Stimulated activated CD4-positive, alpha-beta T cell treated with anti-CD3 and anti-CD28 coated beads, Interleukin-2, amount 100 ng/mL, for 4 hours (primary cell): ENCODE data around the gene SPTLC3.
"Not testable (repeated sequence)": the region's sequence is repeated elsewhere in the genome, so short reads cannot be mapped to it uniquely, and the experiment has no call there.

Experiments used
- DNase-seq: peaks from one replicate; pipeline ENCODE4 v3.0.0-alpha.2; 2020; ENCODE audit warnings: low read depth

SPTLC3 gene

DNA sequence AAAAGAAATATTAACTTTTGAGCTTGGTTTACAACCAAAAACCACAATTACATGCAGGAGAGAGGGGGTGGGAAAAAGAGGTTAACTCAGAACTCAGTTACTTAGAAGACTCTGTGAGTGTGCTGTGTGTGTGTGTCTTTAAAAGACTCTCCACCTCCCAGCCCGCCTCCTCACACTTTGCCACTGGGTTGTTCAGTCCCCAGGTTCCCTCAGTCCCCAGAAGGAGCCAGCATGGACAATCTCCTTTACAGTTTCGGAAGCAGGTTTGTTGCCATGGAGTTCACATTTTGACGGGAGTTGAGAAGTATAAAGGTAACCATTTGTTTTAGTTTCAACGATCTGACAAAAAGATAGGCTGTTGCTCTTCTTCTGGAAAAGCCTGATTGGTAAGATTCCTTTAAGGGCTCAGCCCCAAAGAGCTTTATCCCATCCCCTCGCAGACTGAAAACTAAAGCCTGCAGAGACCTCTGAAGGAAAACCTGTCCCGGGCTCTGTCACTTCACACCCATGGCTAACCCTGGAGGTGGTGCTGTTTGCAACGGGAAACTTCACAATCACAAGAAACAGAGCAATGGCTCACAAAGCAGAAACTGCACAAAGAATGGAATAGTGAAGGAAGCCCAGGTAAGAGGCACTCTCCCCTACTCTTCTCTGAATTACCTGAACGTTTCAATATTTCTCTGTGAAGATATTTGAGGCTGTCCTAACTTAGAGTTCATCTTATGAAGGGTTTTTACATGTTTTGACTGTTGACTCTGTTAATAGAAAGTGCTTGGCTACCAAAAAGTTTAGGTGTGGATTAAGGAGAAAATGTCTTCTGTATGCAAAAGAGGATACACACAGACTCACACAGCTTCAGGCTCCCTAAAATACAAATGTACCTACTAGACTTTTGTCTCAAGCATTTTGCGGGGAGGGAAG is at the start of gene SPTLC3:
TSS of gene SPTLC3 (plus strand) at position 212 of the 921 bp plus-strand sequence. CDS start at position 508, 296 bp downstream.
- no peak for DNase-seq

DNA sequence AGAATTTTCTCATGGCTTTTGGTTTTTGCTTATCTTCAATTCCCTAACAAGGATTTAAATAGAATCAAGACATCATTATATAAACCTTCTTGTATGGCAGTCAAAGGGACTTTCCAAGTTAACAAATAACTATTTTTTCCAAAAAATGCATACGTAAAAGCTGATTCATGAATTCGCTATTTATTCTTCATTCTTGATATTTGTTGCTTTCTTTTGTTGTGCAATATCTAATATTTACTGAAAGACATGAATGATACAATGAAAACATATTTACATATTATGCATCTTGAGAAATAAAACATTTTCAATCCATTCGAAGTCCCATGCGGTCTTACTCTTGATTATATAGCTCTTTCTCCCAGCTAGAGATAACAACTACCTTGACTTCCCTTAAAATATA is 47.0 kb upstream of the SPTLC3 start:
- no peak for DNase-seq

DNA sequence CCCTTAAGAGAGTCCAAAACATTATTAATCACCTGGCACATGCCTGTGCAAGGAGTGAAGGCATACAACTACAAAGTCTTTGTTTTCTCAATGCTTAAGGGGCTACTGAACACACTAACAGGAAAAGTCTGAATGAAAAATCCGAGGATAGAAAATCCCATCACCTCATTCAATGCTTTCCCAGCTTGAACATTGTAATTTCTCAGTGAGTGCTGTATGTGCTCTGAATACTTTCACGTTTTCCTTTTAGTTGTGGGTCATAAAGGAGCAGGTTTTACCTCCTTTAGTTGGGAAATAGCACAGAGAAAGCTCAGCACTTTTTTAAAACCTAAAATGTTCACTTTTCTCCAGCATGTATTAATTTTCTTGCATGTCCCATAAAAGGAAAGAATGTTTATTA is 45.9 kb upstream of the SPTLC3 start:
- no peak for DNase-seq

DNA sequence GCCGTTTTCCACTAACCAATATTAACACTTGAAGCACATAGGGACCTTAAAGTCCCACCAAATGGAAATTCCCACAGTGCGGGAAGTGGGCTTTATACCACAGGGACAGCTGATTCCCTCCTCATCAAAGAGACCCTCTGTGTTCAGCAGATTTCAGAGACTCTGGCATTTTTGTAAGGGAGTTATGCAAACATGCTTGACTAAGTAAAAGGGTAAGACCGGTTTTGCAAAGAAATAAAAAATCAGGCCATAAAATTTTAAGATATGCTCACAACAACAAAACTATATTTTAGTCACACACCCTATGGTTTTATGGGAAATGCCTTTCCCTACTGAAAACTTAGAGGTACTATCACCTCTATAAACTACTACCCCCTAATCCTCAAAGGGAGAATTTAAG is 45.4 kb upstream of the SPTLC3 start:
- no peak for DNase-seq

DNA sequence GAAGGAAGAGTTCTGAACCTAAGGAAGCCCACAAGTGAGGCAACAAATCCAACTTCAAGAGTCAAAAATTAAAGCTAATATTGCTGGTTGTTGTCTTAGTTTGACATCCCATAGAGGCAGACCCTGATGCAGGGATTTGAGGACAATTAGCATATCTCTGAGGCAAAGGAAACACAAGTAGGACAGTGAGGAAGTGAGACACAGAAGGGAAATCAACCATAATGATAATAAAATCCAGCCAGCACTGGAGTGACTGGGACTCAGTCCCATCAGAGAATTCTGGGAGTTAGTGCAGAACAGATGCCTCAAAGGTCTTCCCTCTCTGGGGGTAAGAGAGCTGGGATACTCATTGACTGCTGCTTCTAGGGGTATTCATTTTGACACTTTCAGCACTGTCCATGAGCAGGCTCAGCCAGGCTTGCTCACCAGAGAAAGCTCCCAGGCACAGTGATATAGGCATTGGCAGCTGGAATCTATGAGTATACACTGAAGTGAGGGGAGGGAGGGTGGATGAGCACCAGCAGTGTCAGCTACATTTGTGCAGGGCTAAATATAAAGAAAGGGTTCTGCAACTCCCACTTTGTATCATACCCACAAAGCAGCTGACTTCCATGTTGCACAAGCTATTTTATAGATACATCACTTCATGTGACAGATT is 43.4 kb upstream of the SPTLC3 start:
- DNase-seq = no peak

DNA sequence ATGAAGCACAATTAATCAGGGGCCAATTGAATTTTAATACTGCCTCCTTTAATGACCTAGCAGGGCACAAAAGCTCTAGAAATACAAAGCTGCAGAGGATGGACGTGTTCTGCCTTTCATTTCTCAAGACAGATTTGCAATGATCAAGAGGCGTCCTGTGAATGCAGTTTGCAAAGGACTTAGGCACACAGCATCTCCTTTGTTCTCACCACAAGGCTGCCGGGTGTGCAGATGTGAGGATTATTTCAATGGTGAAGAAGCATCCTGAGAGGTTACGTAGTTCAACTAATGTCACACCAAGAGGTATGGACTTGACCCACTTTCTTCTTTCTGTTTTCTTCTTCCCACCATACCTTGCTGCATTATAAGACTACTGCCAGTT is 42.9 kb upstream of the SPTLC3 start:
- no peak for DNase-seq

DNA sequence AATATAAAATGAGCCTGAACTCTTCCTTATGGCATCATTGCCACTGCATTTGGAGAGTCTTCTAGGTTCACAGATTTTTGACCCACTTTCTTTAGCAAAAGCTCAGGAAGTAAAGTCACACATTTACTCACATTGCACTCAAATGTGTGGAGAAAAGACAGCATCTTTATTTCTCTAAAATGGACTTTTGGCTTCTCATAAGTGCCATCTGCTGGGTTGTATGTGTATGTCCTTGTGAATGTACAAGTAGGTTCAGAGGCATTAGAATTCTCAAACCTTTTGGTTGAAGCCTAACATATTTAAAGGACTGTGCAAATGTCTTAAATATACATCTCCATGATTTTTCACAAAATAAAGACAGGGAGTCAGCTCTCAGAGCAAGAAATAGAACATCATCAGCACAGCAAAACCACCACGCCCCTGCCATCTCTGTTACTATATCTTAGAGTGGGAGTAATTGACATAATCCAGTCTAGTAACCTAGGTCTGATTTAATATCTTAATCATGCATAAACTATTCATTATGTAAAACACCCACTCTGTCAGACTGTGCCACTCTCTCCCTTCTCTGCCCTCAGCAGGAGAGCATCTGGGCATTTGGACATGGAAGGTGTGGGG is 42.2 kb upstream of the SPTLC3 start:
- no peak for DNase-seq

DNA sequence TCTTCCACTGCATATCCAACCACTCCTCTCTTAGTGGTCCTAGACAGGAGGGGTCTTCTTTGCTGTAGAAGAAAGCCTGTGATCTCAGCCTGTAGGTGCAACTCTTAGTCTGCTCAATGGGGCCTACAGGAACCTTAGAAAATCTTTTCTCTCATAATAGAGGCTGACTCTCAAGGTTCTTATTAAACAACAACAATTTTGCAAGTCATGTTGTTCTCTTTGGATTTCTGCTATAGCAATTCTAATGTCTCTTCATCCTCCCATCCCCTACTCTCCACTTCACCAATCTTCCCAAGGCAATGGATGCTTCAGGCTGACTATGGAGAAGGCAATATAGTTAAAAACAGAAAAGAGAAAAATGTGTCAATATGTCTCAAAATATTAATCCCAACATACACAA is 40.8 kb upstream of the SPTLC3 start:
- no peak for DNase-seq

DNA sequence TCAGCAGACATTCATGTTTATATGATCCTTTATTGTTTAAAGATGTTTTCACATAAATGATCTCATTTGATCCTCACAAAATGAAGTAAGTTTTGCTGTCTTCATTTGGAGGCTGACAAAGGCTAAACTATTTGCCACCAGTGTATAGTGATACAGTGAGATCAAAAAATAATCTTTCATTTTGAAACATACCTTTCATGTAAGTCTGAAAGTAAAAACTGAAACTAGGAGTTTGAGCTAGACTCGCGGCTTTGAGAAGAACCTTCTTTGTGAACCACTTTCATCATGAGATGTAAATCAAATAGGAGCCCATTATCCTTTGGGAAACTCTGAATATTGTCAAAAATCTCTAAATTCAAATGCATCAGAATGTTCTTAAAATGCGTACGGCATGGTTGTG is 40.3 kb upstream of the SPTLC3 start:
- DNase-seq = no peak

DNA sequence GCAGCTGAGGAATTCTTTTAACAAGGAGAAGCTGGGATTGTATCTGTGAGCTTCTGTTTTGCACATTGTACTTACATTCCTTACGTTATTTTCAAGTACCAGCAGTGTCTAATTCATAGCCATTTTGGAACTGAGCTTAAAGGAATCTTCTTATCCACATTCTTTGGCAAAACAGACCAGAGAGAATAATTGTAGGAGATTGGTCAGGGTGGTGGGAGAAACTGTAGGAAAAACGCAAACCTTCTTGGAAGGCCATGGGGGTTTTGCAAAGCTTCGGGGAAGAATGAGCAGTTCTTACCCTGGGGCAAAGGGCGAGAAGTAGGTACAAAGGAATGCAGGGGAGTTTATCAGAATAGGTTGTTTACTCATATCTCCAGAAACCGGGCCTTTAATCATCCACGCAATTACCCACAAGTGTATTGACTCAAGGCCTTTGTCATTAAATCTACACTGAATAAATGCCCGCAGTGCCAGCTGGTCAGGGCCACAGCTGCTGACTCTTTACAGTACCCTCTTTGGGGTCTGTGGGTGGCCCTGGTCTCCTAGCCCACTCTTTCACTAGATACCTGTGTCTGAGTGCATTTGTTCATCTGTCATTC is 39.6 kb upstream of the SPTLC3 start:
- no peak for DNase-seq

DNA sequence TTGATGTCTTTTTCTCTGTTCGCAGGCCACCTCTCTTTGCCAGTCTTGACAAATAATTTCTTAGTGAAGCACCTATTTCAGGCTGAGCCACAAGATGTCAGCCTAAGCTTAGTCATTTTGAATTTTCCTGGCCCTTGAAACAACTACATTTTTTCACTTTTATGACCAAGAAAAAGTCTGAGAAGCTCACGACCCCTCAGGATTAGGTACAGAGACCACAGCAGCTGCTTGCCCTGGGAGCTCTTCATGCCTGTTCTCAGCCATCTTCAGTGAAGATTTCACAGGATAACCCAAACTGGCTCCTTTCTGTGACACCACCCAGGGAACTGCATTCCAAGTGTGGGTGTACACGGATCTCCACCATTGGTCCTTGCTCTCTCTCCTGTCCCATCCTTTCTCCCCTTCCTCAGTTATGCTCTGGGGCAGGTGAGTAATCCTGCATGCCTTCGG is 38.4 kb upstream of the SPTLC3 start:
- DNase-seq = no peak

DNA sequence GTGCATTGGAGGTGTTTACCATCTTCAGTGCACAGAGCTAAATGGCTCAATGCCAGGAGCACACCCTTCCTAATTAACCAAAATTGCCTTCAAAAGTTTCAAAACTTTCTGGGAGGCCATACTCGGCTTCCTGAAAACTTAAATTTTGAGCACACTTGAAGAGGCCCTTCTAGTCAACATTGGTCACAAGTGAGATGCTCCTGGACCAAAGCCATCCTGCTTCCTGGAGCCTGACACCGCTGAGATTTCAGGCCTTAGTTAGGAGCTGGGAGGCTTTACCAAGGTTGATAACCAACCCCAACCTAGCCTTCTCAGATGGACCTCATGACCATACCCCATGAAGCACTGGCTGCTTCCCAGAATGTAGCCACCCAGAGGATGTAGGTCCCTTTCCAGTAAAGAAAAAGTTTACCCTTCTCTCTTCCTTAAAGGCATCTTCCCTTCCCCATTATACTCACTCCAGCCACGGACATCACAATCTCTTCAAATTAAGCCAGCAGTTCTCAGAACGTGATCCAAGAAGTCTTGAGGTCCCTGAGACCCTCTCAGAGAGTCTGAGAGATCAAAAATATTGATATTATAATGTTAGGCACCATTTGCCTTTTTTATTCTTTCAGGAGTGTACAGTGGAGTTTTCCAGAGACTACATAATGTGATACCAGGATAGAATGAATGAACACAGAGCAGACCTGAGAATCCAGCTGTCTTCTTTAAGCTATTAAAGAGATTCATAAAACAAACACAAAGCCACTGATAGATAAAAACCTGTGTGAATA is 32.8 kb upstream of the SPTLC3 start:
- DNase-seq = no peak

DNA sequence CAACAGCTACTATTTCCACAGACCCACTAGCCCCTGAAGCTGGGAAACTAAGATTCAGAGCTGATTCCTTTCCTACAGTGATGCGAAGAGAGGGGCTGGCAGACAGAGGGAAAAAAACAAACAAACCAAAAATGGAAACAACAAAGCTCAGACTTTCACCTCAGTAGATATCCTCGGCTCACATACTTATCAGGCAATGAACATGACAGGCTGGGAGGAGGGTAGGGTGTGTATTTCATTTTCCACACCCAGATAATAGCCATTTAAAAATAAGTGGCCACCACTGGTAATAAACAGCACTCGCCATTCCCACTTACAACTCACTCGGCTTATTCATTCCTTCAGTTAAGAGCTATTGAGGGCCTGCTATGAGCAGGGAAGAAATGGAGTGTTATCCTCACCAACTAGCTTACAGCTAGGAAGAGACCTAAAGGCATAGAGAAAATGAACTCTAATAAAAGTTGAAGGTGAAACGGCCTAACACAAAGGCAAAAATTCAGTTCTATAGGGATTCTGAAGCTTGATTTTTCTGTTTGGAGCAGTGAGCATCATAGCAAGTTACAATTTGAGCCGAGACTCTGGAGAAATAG is 32.0 kb upstream of the SPTLC3 start:
- DNase-seq = no peak

DNA sequence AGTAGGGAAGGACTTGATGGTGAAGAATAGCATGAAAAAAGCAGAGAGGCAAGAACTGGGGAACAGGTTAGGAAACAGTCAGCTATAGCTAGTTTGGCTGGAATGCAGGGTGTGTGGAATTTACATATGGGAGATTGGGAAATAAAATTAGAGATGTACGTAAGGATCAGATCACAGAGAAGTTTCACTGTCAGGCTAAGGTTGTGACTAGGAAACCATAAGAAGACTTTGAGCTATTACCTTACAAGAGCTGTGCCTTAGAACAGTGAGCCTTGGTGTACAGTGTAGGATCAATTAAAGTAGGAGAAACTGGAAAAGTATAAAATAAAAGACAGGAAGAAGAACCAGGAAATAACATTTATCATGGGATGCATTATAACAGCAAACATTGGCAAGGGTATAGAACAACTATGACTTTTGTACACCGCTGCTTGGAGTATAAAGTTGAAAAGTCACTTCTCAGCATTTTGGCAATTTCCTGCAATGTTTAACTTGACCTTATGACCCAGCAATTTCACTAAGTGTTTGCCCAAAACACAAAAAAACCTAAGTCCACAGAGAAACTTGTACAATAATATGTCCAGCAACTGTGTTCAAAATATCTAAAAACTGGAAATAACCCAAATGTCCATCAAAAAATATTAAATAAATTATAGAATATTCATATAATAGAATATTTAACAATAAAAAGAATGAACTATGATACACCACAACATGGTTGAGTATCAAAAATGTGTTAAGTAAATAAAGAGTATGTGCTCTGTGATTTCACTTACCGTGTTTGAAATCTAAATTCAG is 31.2 kb upstream of the SPTLC3 start:
- DNase-seq = no peak

DNA sequence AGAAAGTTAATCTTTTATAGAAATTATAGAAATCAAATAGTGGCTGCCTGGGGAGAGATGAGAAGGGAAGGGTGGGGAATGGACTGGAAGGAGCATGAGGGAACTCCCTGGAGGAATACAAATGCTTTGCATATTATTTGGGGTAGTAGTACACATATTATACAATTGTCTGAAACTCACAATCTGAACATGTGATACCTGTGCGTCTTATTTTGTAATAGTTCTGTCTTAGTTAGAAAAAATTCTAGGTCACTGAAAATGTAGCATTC is 30.7 kb upstream of the SPTLC3 start:
- no peak for DNase-seq

DNA sequence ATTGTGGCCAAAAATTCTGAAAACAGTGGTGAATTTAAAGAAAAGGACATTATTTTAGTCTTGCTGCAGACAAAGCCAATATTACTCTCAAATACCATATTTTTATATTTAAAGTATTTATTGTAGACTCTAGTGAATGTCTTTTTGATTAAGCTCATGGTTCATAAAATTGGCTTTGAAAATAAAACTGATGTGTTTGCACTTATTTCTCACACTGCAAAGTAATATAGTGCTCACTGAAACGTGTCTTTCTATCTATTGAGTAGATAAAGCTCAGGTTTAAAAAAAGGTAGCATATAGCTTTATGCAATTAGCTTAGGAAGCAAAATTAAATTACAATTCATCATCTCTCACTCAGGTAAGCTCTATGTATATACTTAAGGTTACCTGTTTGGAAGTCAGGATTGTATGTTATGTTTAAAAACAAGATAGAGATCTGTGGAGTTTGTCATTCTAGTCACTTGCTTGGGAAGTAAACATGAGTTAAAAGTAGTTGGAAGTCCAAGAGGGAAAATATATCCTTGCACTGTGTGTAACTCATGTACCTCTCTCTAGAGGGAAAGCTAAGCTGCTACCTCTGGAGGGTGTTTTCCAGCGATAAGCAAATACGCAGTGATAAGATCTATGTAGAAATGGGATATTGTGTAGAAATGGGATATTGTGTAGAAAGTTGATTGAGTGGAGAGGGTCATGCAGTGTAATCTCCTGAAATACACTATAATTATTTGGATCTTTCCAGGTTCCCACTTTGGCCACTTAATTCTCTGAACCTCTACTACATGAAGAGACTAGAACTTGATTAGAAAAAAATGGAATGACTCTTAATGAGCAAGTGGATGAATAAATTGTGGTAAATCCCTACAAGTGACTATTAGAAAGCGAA is 29.9 kb upstream of the SPTLC3 start:
- no peak for DNase-seq

DNA sequence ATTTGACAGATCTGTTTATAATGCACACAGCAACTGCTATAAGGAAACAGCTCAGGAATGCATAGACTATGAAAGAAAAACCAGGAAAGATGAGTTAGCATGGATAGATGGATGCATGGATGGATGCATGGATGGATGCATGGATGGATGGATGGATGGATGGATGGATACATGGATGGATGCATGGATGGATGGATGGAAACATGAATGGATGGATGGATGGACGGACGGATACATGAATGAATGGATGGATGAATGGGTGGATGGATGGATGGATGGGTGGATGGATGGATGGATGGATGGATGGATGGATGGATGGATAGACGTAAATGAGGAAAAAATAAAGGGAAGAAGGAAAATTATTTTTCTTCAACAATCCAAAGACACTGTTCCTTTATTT is 29.1 kb upstream of the SPTLC3 start:
- not testable (repeated sequence) for DNase-seq

DNA sequence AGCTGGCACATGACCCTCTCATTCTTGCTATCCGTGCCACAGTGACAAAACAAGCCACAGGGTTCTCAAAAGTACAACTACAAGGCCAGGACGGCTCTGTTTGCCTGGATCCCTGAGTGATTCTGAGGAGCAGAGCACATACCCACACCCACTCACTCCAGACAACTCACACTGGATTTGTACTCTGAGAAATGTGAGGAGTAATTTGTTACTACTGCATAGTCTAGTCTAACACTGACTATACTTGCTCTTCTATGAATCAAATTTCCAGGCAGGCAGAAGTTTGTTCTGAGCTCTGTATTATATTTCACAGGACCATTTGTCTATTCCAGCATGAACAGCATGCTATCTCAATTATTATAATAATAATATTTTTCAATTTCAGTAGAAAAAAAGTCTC is 26.7 kb upstream of the SPTLC3 start:
- no peak for DNase-seq

DNA sequence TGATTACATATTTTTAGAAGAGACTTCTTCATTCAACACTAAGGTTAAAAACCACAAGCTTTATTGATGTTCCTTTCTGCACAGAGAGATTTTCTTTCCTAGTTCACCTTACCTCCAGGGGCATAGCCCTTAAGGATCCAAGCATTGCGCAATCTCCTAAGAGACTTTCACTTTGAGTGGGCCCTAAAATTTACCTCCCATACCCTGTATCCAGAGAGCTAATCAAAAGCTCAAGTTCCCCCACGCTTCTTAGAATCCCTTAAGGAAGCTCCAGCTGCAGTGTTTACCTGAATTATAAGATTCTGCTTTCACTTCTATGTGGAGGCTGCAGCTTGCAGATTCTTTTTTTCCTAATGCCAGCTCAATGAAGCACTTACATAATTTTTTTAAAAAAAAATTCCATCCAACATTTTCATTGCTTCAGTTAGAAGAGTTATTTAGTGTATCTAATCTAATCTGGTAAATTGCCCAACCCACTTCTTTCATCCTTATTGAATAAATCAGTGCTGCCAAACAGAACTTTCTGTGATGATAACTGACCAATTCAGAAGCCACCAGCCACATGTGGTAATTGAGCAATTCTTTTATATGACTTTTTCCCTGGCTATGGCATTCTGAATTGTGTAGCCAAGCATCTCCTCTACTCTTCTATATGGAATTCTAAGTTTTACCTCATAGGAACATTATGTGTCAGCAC is 24.6 kb upstream of the SPTLC3 start:
- DNase-seq = no peak
